Upper lobe of right lung (tissue), 1 donor: ENCODE data around the gene ZNF628. TPM values are rescaled to one million over a fixed set of nuclear protein-coding genes. Genes with fewer than 3 reads are reported as not detected.

Experiments
- ATAC-seq: fragments of 200-7000 bp; cut with Tn5 transposase; one replicate; pipeline ENCODE4 v1.9.1; 2020; ENCODE audit warnings: mild to moderate bottlenecking, moderate library complexity
- DNase-seq: peaks from one replicate; pipeline ENCODE4 v3.0.0-alpha.2; 2020
- H3K27ac ChIP-seq: fragments of 200-600 bp; one replicate; pipeline ENCODE4 v1.8.0; 2022
- H3K27me3 ChIP-seq: fragments of 200-600 bp; one replicate; pipeline ENCODE4 v1.8.0; 2022; ENCODE audit warnings: mild to moderate bottlenecking
- H3K36me3 ChIP-seq: fragments of 200-600 bp; one replicate; pipeline ENCODE4 v1.8.0; 2022
- H3K4me1 ChIP-seq: fragments of 200-600 bp; one replicate; pipeline ENCODE4 v1.8.0; 2022
- H3K4me3 ChIP-seq: fragments of 200-600 bp; one replicate; pipeline ENCODE4 v1.8.0; 2022; ENCODE audit warnings: mild to moderate bottlenecking
- H3K9me3 ChIP-seq: fragments of 200-600 bp; one replicate; pipeline ENCODE4 v1.8.0; 2022
- intact Hi-C: fragments of 100-400 bp; cut with DNase I; formaldehyde crosslinking; loops from one replicate; pipeline ENCODE4 v1.11.0; 2022
- total RNA-seq: library from RNA; stranded (reverse); fragmentation: NEBNext Ultra II Directional; extraction: Animal tissue kit (Norgen Biotek cat#: 25700); gene quantifications from one replicate; pipeline ENCODE4 v1.2.1, GENCODE V29; 2021
- TF ChIP-seq, protein P1 (sequence below): fragments of 200-600 bp; IDR thresholded peaks from one replicate; pipeline ENCODE4 v1.8.0; 2022; ENCODE audit warnings: antibody characterized with exemption
- donor health status: DM: no; HTN: yes; CAD: no; lungs with severe emphysema.

ZNF628 gene
- total RNA-seq, 1 donor from 2014 or later: 10.2 TPM

GRCh38 chr19:55471266-55471665, 5.2 kb upstream of the ZNF628 start:
- Histone ChIP-seq H3K9me3 (no peaks in the 10 kb centered on the region), H3K4me3 (no peak overlapping the region), H3K4me1 (peaks cover 12% of the 10 kb centered on the region), H3K27me3 (no peaks in the 10 kb centered on the region), H3K36me3 (no peaks in the 10 kb centered on the region), H3K27ac (no peak overlapping the region)
- TF ChIP-seq, protein P1, sequence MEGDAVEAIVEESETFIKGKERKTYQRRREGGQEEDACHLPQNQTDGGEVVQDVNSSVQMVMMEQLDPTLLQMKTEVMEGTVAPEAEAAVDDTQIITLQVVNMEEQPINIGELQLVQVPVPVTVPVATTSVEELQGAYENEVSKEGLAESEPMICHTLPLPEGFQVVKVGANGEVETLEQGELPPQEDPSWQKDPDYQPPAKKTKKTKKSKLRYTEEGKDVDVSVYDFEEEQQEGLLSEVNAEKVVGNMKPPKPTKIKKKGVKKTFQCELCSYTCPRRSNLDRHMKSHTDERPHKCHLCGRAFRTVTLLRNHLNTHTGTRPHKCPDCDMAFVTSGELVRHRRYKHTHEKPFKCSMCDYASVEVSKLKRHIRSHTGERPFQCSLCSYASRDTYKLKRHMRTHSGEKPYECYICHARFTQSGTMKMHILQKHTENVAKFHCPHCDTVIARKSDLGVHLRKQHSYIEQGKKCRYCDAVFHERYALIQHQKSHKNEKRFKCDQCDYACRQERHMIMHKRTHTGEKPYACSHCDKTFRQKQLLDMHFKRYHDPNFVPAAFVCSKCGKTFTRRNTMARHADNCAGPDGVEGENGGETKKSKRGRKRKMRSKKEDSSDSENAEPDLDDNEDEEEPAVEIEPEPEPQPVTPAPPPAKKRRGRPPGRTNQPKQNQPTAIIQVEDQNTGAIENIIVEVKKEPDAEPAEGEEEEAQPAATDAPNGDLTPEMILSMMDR: no peak
- intact Hi-C loops: no loop called here
- DNase-seq (no peak), ATAC-seq (no peak)

DNA sequence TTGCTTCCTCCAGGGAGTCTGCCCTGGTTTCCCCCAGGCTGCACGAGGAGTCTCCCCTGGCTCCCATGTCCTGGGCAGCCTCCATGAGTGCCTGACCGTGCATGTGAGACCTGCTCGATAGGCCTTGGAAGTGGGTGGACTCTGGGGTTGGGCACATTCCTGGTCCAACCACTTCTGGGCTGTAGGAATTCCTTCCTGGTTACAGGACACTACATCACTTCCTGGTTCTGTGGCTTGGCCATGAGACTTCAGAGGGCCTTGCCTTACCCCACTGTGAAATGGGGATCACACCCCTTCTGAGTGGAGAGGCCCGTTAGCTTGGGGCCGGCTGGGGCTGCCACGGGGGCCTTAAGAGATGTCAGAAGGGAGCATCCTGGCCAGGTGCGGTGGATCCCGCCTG, 4.0 kb upstream of the ZNF628 start:
- peaks cover 12% of the 10 kb centered on the region for H3K4me1 ChIP-seq
- peak; percentile 47 for ATAC-seq
- no peak for DNase-seq
- H3K36me3 ChIP-seq: no peaks in the 10 kb centered on the region
- H3K27ac ChIP-seq: no peak overlapping the region
- TF ChIP-seq, protein P1: no peak
- no peaks in the 10 kb centered on the region for H3K27me3 ChIP-seq
- intact Hi-C loops: no loop called here
- no peaks in the 10 kb centered on the region for H3K9me3 ChIP-seq
- H3K4me3 ChIP-seq: no peak overlapping the region

DNA sequence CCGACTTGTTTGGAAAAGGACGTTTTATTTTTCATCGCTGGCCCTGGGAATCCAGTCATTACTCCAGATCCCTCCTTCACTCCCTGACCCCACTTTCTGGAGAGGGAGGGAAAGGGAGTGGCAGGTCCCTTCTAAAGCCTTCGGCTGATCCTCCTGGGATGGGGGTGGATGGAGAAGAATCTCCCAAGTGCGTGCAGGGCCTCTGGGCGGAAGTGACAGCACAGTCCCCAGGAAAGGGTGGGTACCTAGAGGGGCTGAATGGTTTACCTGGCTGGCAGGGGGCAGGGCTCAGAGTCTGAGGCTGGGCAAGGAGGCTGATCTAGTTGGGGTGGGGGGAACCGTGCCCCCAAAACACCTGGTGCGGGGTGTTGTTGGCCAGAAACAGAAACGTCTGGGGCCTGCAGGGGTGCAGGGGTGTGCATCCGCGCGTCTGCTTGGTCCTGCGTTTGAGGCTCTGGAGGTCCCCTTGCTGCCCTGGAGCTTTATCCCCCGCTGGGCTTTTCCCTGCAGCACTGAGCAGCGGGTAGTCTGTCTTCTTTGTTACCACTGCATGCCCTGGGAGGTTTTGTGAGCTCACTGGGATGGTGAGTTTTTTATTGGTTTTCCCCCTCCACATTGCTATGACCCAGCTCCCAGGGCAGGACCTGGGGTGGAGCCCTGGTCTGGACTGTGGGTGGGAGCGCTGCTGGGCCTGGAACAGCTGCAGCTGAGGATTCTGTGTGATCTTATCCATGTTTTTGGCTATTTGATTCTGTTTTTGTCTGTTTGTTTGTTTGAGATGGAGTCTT, 3.0 kb upstream of the ZNF628 start:
- ATAC-seq: no peak
- no peak overlapping the region for H3K27ac ChIP-seq
- H3K36me3 ChIP-seq: no peaks in the 10 kb centered on the region
- TF ChIP-seq, protein P1: no peak
- no peak for DNase-seq
- no peak overlapping the region for H3K4me3 ChIP-seq
- intact Hi-C loops: no loop called here
- peaks cover 11% of the 10 kb centered on the region for H3K4me1 ChIP-seq
- no peaks in the 10 kb centered on the region for H3K27me3 ChIP-seq
- no peaks in the 10 kb centered on the region for H3K9me3 ChIP-seq

DNA sequence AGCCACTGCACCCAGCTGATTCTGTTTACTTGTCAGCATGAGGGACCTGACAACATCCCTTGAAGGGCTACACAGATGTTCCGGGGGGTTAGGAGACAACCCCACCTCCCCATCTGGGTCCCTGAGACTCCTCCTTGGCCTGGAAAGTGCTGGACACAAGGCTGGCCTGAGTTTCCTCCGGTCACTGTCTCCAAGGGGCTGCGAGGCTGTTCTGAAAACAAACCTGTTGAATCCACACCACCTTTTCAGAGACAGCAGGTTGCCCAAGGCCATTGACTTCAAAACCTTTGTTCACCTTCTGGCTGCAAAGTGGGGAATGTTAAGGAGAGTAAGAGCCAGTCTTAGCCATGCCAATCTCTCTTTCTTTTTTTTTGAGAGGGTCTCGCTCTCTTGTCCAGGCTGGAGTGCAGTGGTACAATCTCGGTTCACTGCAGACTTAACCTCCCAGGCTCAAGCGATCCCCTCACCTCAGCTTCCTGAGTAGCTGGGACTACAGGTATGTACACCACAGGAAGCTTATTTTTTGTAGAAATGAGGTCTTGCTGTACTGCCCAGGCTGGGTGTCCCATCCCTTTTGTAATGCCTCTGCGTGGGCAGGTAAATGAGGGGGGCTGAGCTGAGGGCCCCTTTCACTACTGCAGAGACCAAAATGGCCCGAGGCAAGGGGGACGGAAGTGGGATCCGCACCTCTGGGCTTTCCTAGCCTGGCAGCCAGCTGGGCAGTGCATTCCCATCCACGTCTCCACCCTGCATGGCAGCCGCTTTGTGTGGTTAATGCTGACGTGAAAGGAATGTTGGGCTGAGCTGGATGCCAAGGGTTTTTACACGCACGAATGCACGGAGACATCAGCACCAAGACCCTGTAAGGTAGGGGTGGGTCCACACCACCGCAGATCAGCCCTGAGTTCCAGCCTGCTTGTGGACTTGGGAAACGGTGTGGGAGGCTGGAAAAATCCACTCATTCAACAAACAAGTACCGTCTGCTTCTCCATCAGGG, 1.9 kb upstream of the ZNF628 start:
- Histone ChIP-seq H3K36me3 (no peaks in the 10 kb centered on the region), H3K27ac (no peak overlapping the region), H3K9me3 (no peaks in the 10 kb centered on the region), H3K4me3 (no peak overlapping the region), H3K27me3 (no peaks in the 10 kb centered on the region), H3K4me1 (peaks cover 11% of the 10 kb centered on the region)
- DNase-seq (no peak), ATAC-seq (no peak)
- intact Hi-C loops: no loop called here
- TF ChIP-seq, protein P1: no peak

DNA sequence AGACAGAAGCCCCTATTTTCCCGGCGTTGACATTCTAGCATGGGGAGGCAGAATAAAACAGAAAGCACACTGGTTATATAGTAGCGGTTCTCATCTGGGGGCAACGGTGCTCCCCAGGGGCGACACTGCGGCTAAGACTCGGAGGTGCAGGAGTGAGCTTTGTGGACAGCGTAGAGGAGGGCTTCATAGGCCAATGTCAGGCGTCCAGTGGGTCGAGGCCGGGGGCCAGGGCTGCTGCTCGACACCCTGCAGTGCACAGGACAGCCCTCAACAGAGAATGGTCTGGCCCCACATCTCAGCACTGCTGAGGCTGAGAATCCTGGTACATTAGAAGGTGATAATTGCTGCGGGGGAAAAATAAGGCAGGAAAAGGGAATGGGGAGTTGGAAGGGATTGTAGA, 1.5 kb downstream of the ZNF628 start:
- no peak overlapping the region for H3K27ac ChIP-seq
- intact Hi-C loops: no loop called here
- DNase-seq: no peak

More for the DNA sequence above, 1.5 kb downstream of the ZNF628 start:
- peaks cover 5% of the 10 kb centered on the region for H3K36me3 ChIP-seq
- TF ChIP-seq, protein P1: no peak
- no peak for ATAC-seq
- peak overlapping the region; percentile 69 for H3K4me3 ChIP-seq
- H3K4me1 ChIP-seq: peaks cover 11% of the 10 kb centered on the region
- H3K9me3 ChIP-seq: no peaks in the 10 kb centered on the region
- no peaks in the 10 kb centered on the region for H3K27me3 ChIP-seq
